Measurements from ENCODE around the gene NT5DC4.
"Not testable (repeated sequence)": the region's sequence is repeated elsewhere in the genome, so short reads cannot be mapped to it uniquely, and the experiment has no call there.

The NT5DC4 gene

GRCh38 chr2:112701052-112701451, 19.8 kb upstream of the NT5DC4 start:
- FAIRE-seq: no peak

- no peak for FAIRE-seq
Observed at GRCh38 chr2:112703684-112704083, 17.1 kb upstream of the NT5DC4 start.

GRCh38 chr2:112705575-112705974, 15.2 kb upstream of the NT5DC4 start:
- no peak for FAIRE-seq

DNA sequence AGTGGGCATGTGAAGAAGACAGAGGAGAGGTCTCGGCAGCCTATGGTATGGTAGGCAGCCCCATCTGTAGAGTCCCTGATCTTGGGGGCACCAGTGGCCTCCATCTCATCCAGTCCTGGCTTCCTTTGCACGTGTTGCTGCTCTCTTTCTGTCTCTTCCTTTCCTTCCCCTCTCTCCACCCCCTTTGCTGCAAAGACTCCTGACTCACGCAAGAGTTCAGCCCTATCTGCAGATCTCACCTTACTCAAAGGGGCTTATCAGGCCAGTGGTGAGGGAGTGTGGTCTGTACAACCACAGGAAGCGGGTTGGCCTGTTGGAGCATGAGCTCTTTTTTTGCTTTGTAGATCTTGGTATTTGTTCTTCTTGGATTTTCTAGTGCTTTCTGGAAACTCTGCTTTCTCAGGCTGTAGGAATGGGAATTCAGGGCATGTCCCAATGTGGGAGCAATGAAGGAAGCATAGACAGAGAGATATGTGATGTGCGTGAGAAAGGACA, 14.6 kb upstream of the NT5DC4 start:
- FAIRE-seq: no peak

GRCh38 chr2:112706947-112707346, 13.9 kb upstream of the NT5DC4 start:
- FAIRE-seq: not testable (repeated sequence)

DNA sequence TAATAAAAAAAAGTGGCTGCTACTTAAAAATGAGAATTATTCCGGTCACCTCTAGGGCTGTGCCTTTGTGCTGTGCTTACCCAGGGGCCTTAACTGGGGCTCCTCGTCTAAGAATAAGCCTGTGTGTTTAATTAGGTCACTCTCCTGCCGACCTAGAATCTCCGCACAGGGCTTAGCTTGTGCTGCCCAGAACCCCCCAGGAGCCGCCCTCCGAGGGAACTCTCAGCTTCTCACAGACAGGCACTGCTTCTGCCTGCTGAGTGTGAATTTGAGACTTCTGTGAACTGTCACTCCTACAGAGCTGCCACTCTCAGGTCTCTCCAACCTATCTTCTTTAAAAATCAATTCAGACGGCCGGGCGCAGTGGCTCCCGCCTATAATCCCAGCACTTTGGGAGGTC, 11.9 kb upstream of the NT5DC4 start:
- no peak for FAIRE-seq

DNA sequence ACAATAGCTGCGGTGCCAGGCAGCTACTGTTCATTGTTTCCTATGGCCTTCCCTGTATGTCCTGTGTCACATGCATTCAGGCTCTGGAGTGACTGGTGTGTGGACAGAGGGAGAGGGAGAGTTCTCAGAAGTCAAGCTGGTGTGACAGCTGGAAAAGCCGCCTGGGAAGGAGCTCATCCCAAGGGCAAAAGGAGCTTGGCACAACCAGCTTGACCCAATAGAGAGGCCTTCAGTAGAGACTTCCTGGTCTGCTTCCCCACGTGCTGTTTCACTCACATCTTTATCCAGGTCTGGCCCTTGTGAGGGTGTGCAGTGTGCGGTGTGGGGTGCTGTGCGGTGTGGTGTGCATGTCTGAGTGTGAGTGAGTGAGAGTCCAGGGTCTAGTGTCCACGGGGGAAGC, 11.1 kb upstream of the NT5DC4 start:
- FAIRE-seq: no peak

DNA sequence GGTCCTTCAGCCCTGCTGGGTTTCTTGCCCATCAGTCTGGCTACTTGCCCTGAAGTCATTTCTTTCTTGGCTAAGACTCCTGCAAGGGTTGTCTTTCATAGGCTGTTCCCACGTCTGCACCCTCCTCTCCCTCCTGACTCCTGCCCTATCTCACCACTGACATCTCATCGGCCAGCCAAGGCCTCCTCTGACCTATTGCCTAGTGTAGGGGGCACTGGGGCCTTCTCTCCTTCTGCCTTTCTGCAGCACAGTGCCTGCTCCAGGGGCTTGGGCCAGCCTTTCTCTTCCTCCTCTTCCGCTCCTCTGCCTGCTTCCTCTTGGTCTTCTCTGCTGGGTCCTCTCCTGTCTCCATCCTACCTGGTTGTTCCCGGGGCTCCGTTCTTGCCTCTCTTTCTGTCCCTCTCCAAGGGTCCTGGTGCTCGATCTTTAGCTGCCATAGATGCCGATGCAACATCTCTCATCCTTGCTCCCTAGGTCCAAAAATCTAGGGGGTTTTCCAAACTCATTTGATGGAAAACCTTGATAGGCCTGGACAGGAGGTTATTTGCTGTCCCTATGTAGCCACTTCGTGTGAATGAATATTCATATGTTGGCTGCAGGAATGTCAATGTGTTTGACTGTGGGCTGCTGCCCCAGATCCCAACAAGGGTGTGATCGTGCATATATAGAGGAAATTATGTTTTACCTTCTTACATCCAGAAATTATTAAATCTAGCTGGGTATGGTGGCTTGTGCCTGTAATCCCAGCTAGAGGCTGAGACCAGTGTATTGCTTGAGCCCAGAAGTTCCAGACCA, 9.7 kb upstream of the NT5DC4 start:
- FAIRE-seq: no peak

- FAIRE-seq: no peak
Observed at GRCh38 chr2:112712465-112712864, 8.4 kb upstream of the NT5DC4 start.

DNA sequence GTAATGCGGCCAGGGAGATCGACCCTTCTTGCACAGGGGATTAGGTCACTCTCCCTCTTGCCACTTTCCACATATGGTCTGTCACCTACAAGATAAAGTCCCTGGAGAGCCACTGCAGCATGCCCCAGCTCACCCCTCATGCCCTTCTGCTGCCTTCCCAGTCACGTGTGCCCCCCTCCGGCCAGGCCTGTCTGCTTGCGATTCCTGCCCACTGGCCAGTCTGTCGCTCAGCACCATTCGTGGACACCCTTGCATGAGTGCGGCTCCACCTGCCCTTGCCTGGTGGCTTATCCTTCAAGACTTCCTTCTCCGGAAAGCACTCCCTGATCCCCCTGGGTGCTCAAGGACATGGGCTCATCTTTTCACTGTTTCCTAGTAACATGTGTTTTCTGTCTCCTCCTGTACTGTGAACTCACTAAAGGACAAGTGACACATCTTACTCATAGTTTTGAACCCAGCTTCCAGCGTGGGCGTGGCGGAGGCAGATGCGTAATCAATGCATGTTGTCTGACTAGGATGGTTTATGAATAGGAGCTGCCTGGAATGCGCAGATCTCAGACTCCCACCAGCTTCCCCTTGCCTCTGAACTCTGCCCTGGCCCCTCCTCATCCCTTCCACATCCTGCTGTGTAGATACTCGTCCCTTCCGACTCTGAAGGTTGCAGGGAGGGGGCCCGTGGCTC, 7.8 kb upstream of the NT5DC4 start:
- FAIRE-seq: no peak

DNA sequence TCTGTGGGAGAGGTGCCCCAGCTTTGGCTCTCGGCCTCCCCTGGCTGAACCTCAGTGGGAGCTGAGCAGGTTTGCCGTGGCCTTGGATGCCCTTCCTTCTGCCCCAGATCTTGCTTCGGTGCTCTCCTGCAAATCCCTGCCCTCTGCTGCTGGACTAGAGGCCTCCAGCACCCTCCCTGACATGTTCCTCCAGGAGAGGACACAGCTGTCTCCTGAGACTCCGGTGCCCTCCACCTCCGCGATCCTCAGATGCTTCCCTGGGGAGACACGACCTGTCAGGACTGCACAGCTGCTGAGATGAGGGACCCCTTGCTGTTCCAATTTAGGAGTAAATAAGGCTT, 7.3 kb upstream of the NT5DC4 start:
- no peak for FAIRE-seq

- FAIRE-seq: no peak
Observed at GRCh38 chr2:112713926-112714325, 6.9 kb upstream of the NT5DC4 start.

GRCh38 chr2:112714331-112714730, 6.5 kb upstream of the NT5DC4 start:
- FAIRE-seq: no peak

GRCh38 chr2:112714836-112715631, 5.8 kb upstream of the NT5DC4 start:
- FAIRE-seq: no peak

DNA sequence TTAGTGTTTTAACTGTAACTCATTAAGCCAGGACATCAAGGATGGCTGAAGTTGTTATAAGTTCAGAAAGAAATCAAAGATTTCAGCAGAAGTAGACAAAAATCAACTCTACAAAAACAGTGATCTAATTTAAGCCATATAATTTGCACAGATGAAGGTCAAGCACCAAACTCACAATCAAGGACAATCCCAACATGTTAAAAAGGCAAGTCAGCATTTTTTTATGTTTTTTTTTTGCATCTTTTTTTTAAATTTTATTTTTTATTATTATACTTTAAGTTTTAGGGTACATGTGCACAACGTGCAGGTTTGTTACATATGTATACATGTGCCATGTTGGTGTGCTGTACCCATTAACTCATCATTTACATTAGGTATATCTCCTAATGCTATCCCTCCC, 4.7 kb upstream of the NT5DC4 start:
- FAIRE-seq: not testable (repeated sequence)

DNA sequence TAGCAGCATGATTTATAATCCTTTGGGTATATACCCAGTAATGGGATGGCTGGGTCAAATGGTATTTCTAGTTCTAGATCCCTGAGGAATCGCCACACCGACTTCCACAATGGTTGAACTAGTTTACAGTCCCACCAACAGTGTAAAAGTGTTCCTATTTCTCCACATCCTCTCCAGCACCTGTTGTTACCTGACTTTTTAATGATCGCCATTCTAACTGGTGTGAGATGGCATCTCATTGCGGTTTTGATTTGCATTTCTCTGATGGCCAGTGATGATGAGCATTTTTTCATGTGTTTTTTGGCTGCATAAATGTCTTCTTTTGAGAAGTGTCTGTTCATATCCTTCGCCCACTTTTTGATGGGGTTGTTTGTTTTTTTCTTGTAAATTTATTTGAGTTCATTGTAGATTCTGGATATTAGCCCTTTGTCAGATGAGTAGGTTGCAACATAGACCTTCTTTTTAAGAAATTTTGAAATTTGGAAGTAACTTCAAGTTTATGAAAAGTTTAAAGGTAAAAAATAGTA, 3.9 kb upstream of the NT5DC4 start:
- FAIRE-seq: not testable (repeated sequence)

- FAIRE-seq: no peak
Observed at GRCh38 chr2:112718863-112719370, 1.9 kb upstream of the NT5DC4 start.

DNA sequence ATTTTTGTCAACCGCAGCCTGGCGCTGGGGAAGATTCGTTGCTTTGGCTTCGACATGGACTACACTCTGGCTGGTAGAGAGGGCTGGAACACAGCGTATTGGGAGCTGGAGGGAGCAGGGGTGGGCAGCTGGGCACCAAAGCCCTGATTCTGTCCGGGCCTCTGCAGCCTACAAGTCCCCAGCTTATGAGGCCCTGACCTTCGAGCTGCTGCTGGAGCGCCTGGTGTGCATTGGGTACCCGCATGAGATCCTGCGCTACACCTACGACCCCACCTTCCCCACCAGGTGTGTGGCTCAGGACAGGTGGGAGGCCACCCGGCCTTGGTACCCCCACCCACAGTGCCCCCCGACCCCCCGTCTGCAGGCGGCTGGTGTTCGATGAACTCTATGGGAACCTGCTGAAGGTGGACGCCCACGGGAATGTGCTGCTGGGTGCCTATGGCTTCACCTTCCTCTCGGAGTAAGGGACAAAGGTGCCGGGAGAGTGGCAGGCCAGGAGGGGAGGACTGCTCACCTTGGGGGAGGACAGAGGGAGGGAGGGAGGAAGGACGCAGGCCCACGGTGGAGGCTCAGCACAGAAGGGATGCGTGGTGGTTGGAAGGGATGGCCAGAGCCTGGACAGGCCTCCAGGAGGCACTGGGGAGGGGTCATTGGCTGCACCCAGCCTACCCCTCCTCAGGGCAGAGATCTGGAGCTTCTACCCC, 1.2 kb downstream of the NT5DC4 start:
- no peak for FAIRE-seq

GRCh38 chr2:112722816-112723546, 2.2 kb downstream of the NT5DC4 start:
- FAIRE-seq: no peak

- no peak for FAIRE-seq
Observed at GRCh38 chr2:112723547-112723940, 2.7 kb downstream of the NT5DC4 start.

GRCh38 chr2:112723995-112724394, 3.2 kb downstream of the NT5DC4 start:
- no peak for FAIRE-seq

Measured in G401.6 (cell line).